DND-41 (cell line): ENCODE results near the gene ELOVL6.

Experiments used
- ATAC-seq: fragments of 200-7000 bp; cut with Tn5 transposase; 3 replicates; pipeline ENCODE4 v1.9.1; 2021; ENCODE audit warnings: low read depth; ENCODE audit not compliant: insufficient read depth
- DNase-seq: peaks from one replicate; pipeline ENCODE4 v3.0.0-alpha.2; 2020
- H2AFZ ChIP-seq: 2 replicates; pipeline ENCODE4 v1.6.0; 2012; ENCODE audit warnings: low read depth, low read length
- H3K27ac ChIP-seq: 2 replicates; pipeline ENCODE4 v1.5.1; 2012; ENCODE audit warnings: low read length, inconsistent platforms
- H3K27me3 ChIP-seq: fragments of 200-600 bp; sonication (generic); 2 replicates; pipeline ENCODE4 v1.6.0; 2012; ENCODE audit warnings: low read length, mild to moderate bottlenecking, inconsistent platforms; ENCODE audit not compliant: insufficient read depth, poor library complexity
- H3K36me3 ChIP-seq: 2 replicates; pipeline ENCODE4 v1.5.1; 2012; ENCODE audit warnings: low read length, inconsistent platforms; ENCODE audit not compliant: insufficient read depth
- H3K4me1 ChIP-seq: 2 replicates; pipeline ENCODE4 v1.5.1; 2012; ENCODE audit warnings: mild to moderate bottlenecking, low read length; ENCODE audit not compliant: insufficient read depth
- H3K4me2 ChIP-seq: 2 replicates; pipeline ENCODE4 v1.6.0; 2012; ENCODE audit warnings: mild to moderate bottlenecking, moderate library complexity, low read length, inconsistent platforms; ENCODE audit not compliant: insufficient read depth
- H3K4me3 ChIP-seq, 2 experiments: fragments of 200-600 bp in 1 of 2; shearing (Covaris generic) in 1 of 2; 2 replicates each; pipeline ENCODE4 v1.5.1; 2012 to 2016; ENCODE audit warnings: inconsistent platforms in 2 of 2, low read length in 2 of 2, mild to moderate bottlenecking in 2 of 2, low read depth in 1 of 2, moderate library complexity in 1 of 2
- H3K79me2 ChIP-seq: 2 replicates; pipeline ENCODE4 v1.6.0; 2012; ENCODE audit warnings: low read length, inconsistent platforms; ENCODE audit not compliant: insufficient read depth
- H3K9ac ChIP-seq: 2 replicates; pipeline ENCODE4 v1.6.0; 2012; ENCODE audit warnings: low read depth, mild to moderate bottlenecking, inconsistent platforms, low read length, moderate library complexity
- H3K9me3 ChIP-seq: 2 replicates; pipeline ENCODE4 v1.5.1; 2012; ENCODE audit warnings: low read length, moderate library complexity, mild to moderate bottlenecking, inconsistent platforms; ENCODE audit not compliant: insufficient read depth, severe bottlenecking
- H4K20me1 ChIP-seq: 2 replicates; pipeline ENCODE4 v1.6.0; 2012; ENCODE audit warnings: low read length; ENCODE audit not compliant: insufficient read depth
- CTCF ChIP-seq: IDR thresholded peaks from 2 replicates; pipeline ENCODE4 v1.5.1; 2012; ENCODE audit warnings: borderline replicate concordance, low read length, moderate library complexity, mild to moderate bottlenecking; ENCODE audit not compliant: poor library complexity, severe bottlenecking; ENCODE audit errors: extremely low read depth
- EZH2 ChIP-seq: IDR thresholded peaks from 3 replicates; pipeline ENCODE4 v1.6.1; 2012; ENCODE audit warnings: borderline replicate concordance, low read depth, mild to moderate bottlenecking, moderate library complexity, low read length, inconsistent platforms; ENCODE audit not compliant: severe bottlenecking

The ELOVL6 gene

GRCh38 chr4:110135523-110135922, 62.9 kb downstream of the ELOVL6 start:
- Histone ChIP-seq H2AFZ (no peak overlapping the region), H3K4me3 (no peak overlapping the region), H4K20me1 (0 out of 2 replicates have a peak, but pooled peaks cover 3% of the 10 kb centered on the region), H3K4me1 (no peaks in the 10 kb centered on the region), H3K4me2 (no peak overlapping the region), H3K27ac (no peak overlapping the region), H3K27me3 (no peaks in the 10 kb centered on the region), H3K9me3 (no peaks in the 10 kb centered on the region), H3K9ac (no peak overlapping the region), H3K36me3 (peaks cover 15% of the 10 kb centered on the region; the same call in 1 of the 2 replicates), H3K79me2 (peaks cover 5% of the 10 kb centered on the region; the same call in 1 of the 2 replicates)
- no peak for DNase-seq
- TF ChIP-seq CTCF (no peak), EZH2 (no peak)
- no peak for ATAC-seq

DNA sequence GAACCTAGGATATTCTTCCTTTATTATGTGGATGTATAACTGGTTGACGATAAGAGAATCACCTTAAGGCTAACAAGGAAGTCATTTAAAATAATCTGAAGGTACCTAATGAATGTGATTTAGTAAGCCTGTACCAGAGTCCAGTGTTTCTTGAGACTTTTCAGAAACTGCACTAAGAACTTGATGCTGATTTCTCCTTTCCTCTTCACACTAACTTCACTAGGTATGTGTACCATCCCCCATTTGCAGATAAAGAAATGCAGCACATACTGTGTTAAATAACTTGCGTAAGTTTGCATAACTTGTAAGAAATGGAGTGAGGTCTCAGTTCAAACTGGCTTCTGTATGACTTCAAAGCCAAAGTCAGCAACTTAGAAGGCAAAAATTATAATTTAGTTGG, 63.3 kb downstream of the ELOVL6 start:
- Histone ChIP-seq H4K20me1 (0 out of 2 replicates have a peak, but pooled peaks cover 3% of the 10 kb centered on the region), H2AFZ (no peak overlapping the region), H3K4me2 (no peak overlapping the region), H3K36me3 (peaks cover 15% of the 10 kb centered on the region; the same call in 1 of the 2 replicates), H3K4me1 (no peaks in the 10 kb centered on the region), H3K79me2 (peaks cover 8% of the 10 kb centered on the region; the same call in 1 of the 2 replicates), H3K4me3 (no peak overlapping the region), H3K9me3 (no peaks in the 10 kb centered on the region), H3K27me3 (no peaks in the 10 kb centered on the region), H3K27ac (no peak overlapping the region), H3K9ac (no peak overlapping the region)
- ATAC-seq (no peak), DNase-seq (no peak)
- TF ChIP-seq CTCF (no peak), EZH2 (no peak)

- peaks cover 4% of the 10 kb centered on the region; the same call in 1 of the 2 replicates for H3K79me2 ChIP-seq
- H2AFZ ChIP-seq: no peak overlapping the region
- DNase-seq (no peak), ATAC-seq (no peak)
- H3K27ac ChIP-seq: no peak overlapping the region
- H3K36me3 ChIP-seq: peaks cover 15% of the 10 kb centered on the region; the same call in 1 of the 2 replicates
- H3K27me3 ChIP-seq: no peaks in the 10 kb centered on the region
- TF ChIP-seq CTCF: no peak
- no peak for TF ChIP-seq EZH2
- no peak overlapping the region for H3K9ac ChIP-seq
- H4K20me1 ChIP-seq: no peaks in the 10 kb centered on the region
- no peaks in the 10 kb centered on the region for H3K4me1 ChIP-seq
- no peak overlapping the region for H3K4me3 ChIP-seq
- no peak overlapping the region for H3K4me2 ChIP-seq
- no peaks in the 10 kb centered on the region for H3K9me3 ChIP-seq
These were observed 64.0 kb downstream of the ELOVL6 start for GRCh38 chr4:110134269-110134869.
